Osteoblast (primary cell): ENCODE results near the gene PLK1. TPM values are rescaled to one million over a fixed set of nuclear protein-coding genes. Genes with fewer than 3 reads are reported as not detected.
"Not testable (repeated sequence)": the region's sequence is repeated elsewhere in the genome, so short reads cannot be mapped to it uniquely, and the experiment has no call there.

ENCODE experiments used
- DNase-seq: peaks from one replicate; pipeline ENCODE4 v3.0.0; 2011; ENCODE audit warnings: low spot score, mixed read lengths; ENCODE audit not compliant: insufficient read length; ENCODE audit errors: missing footprints
- H2AFZ ChIP-seq: 2 replicates; pipeline ENCODE4 v1.6.0; 2011; ENCODE audit warnings: mild to moderate bottlenecking, low read length
- H3K27ac ChIP-seq: 2 replicates; pipeline ENCODE4 v1.5.1; 2011; ENCODE audit warnings: mild to moderate bottlenecking, low read depth, low read length, moderate library complexity
- H3K27me3 ChIP-seq: 2 replicates; pipeline ENCODE4 v1.6.0; 2012; ENCODE audit warnings: mild to moderate bottlenecking, control low read depth, inconsistent platforms, low read length, moderate library complexity; ENCODE audit not compliant: insufficient read depth
- H3K36me3 ChIP-seq: 2 replicates; pipeline ENCODE4 v1.5.1; 2011; ENCODE audit warnings: mild to moderate bottlenecking, low read length, control low read depth, moderate library complexity; ENCODE audit not compliant: insufficient read depth
- H3K4me1 ChIP-seq: 2 replicates; pipeline ENCODE4 v1.5.1; 2011; ENCODE audit warnings: mild to moderate bottlenecking, low read length, control low read depth, moderate library complexity; ENCODE audit not compliant: insufficient read depth
- H3K4me2 ChIP-seq: 2 replicates; pipeline ENCODE4 v1.6.0; 2011; ENCODE audit warnings: mild to moderate bottlenecking, low read length; ENCODE audit not compliant: insufficient read depth
- H3K4me3 ChIP-seq: fragments of 200-600 bp; sonication (generic); 3 replicates; pipeline ENCODE4 v1.5.1; 2012; ENCODE audit warnings: mild to moderate bottlenecking, low read length, inconsistent platforms; ENCODE audit not compliant: insufficient read depth
- H3K79me2 ChIP-seq: 2 replicates; pipeline ENCODE4 v1.6.0; 2012; ENCODE audit warnings: mild to moderate bottlenecking, low read length, control low read depth, inconsistent platforms; ENCODE audit not compliant: insufficient read depth
- H3K9me3 ChIP-seq: 2 replicates; pipeline ENCODE4 v1.5.1; 2011; ENCODE audit warnings: low read depth, low read length, control low read depth
- H4K20me1 ChIP-seq: 2 replicates; pipeline ENCODE4 v1.6.0; 2012; ENCODE audit warnings: mild to moderate bottlenecking, low read length, control low read depth; ENCODE audit not compliant: insufficient read depth
- CTCF ChIP-seq: IDR thresholded peaks from 2 replicates; pipeline ENCODE4 v1.5.1; 2011; ENCODE audit warnings: mild to moderate bottlenecking, low read depth, low read length, moderate library complexity; ENCODE audit errors: extremely low read depth
- total RNA-seq: library from RNA; depleted of rRNA; stranded (reverse); fragments of >200 nt; gene quantifications from 2 replicates; pipeline ENCODE4 v1.2.3, GENCODE V29; 2012

PLK1 gene
- total RNA-seq = 2.2 and 3.5 TPM in 2 replicates

- Histone ChIP-seq H3K79me2 (peaks cover 45% of the 10 kb centered on the region), H3K4me2 (peak within 1 kb of the TSS; percentile 85), H4K20me1 (peaks cover 27% of the 10 kb centered on the region)
These were observed at the start of gene PLK1 for GRCh38 chr16:23678430-23679273. Gene PLK1, plus strand, starts transcription at chr16:23678889. Its CDS starts 44 bp downstream, at chr16:23678933.

DNA sequence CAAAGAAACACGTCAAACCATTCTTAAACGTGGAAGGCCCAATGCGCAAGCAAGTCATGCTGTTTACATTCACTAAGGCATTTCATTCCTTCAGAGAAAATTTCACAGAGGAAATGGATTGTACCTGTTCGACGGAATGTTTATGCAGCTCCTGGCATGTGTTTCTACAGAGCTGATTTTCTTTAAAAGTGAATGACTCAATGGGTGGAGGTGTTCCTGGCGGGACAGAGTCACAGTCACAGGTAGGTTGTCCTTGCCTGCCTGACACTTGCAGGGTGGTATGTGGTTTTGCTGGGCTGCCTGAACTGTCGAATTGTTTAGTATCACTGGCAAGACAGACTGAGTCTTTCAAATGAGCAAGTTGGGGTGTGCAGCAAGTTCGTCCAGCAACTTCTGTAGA, 49.2 kb upstream of the PLK1 start:
- peak; percentile 29 for DNase-seq
- no peak for TF ChIP-seq CTCF
- peaks cover 17% of the 10 kb centered on the region for H3K79me2 ChIP-seq
- H3K36me3 ChIP-seq = peaks cover 50% of the 10 kb centered on the region
- H3K9me3 ChIP-seq = no peaks in the 10 kb centered on the region
- no peak overlapping the region for H3K4me3 ChIP-seq
- H3K4me2 ChIP-seq = no peak overlapping the region
- H3K27ac ChIP-seq = no peak overlapping the region
- H3K4me1 ChIP-seq = no peaks in the 10 kb centered on the region
- H2AFZ ChIP-seq = no peak overlapping the region
- no peaks in the 10 kb centered on the region for H3K27me3 ChIP-seq
- no peaks in the 10 kb centered on the region for H4K20me1 ChIP-seq

More at GRCh38 chr16:23678430-23679273, at the start of gene PLK1:
- peaks cover 31% of the 10 kb centered on the region for H3K36me3 ChIP-seq
- H3K4me1 ChIP-seq = peaks cover 42% of the 10 kb centered on the region
- DNase-seq = peak; percentile 98
- H3K9me3 ChIP-seq = no peaks in the 10 kb centered on the region
- H3K27me3 ChIP-seq = no peaks in the 10 kb centered on the region
- H3K27ac ChIP-seq = peak within 1 kb of the TSS; percentile 87
- TF ChIP-seq CTCF = peak; percentile 45
- H3K4me3 ChIP-seq = peak within 1 kb of the TSS; percentile 75
- peak within 1 kb of the TSS; percentile 87 for H2AFZ ChIP-seq

GRCh38 chr16:23631874-23632273, 46.8 kb upstream of the PLK1 start:
- H3K27me3 ChIP-seq, H3K4me3 ChIP-seq, H3K9me3 ChIP-seq, H3K27ac ChIP-seq, H3K4me1 ChIP-seq, H2AFZ ChIP-seq, DNase-seq, H3K4me2 ChIP-seq, H4K20me1 ChIP-seq: not testable (repeated sequence)
- peaks cover 58% of the 10 kb centered on the region for H3K36me3 ChIP-seq
- peaks cover 17% of the 10 kb centered on the region for H3K79me2 ChIP-seq

- TF ChIP-seq CTCF = no peak
- H3K9me3 ChIP-seq = no peaks in the 10 kb centered on the region
- H3K36me3 ChIP-seq = peaks cover 56% of the 10 kb centered on the region
- no peak overlapping the region for H3K4me2 ChIP-seq
- H3K27me3 ChIP-seq = no peaks in the 10 kb centered on the region
- H3K27ac ChIP-seq = no peak overlapping the region
- H2AFZ ChIP-seq = no peak overlapping the region
- H3K4me3 ChIP-seq = no peak overlapping the region
- no peak for DNase-seq
- peaks cover 29% of the 10 kb centered on the region for H3K79me2 ChIP-seq
- no peaks in the 10 kb centered on the region for H4K20me1 ChIP-seq
- H3K4me1 ChIP-seq = no peaks in the 10 kb centered on the region
These were observed 44.1 kb upstream of the PLK1 start for GRCh38 chr16:23634461-23635036.
